ENCODE data around the gene SMYD4.
A peak's percentile ranks its signal among the peaks of the same experiment; 100 is the strongest.
"Not testable (repeated sequence)": the region's sequence is repeated elsewhere in the genome, so short reads cannot be mapped to it uniquely, and the experiment has no call there.

Gene SMYD4

GRCh38 chr17:1783271-1783670 is 46.4 kb downstream of the SMYD4 start:
- H3K4me1 Mint-ChIP-seq, result peaks cover 15% of the 10 kb centered on the region
- DNase-seq (no peak), ATAC-seq (no peak)
- H3K9me3 Mint-ChIP-seq, result no peaks in the 10 kb centered on the region
- H3K27ac Mint-ChIP-seq, result peak overlapping the region; percentile 24
- H3K36me3 Mint-ChIP-seq (ENCODE audit: low read depth), result peaks cover 27% of the 10 kb centered on the region
- no peaks in the 10 kb centered on the region for H3K27me3 Mint-ChIP-seq
- no peak overlapping the region for H3K4me3 Mint-ChIP-seq

- no peaks in the 10 kb centered on the region for H3K9me3 Mint-ChIP-seq
- DNase-seq (no peak), ATAC-seq (no peak)
- peaks cover 15% of the 10 kb centered on the region for H3K4me1 Mint-ChIP-seq
- H3K27ac Mint-ChIP-seq, result peak overlapping the region; percentile 55
- H3K4me3 Mint-ChIP-seq, result no peak overlapping the region
- H3K27me3 Mint-ChIP-seq, result no peaks in the 10 kb centered on the region
- H3K36me3 Mint-ChIP-seq (ENCODE audit: low read depth), result peaks cover 27% of the 10 kb centered on the region
These were observed 47.5 kb downstream of the SMYD4 start for GRCh38 chr17:1782171-1782567.

GRCh38 chr17:1779571-1780131 is 50.1 kb downstream of the SMYD4 start:
- no peak for DNase-seq
- peaks cover 22% of the 10 kb centered on the region for H3K36me3 Mint-ChIP-seq (ENCODE audit: low read depth)
- peaks cover 15% of the 10 kb centered on the region for H3K4me1 Mint-ChIP-seq
- H3K4me3 Mint-ChIP-seq, result no peak overlapping the region
- no peak overlapping the region for H3K27ac Mint-ChIP-seq
- no peaks in the 10 kb centered on the region for H3K27me3 Mint-ChIP-seq
- ATAC-seq, result no peak
- H3K9me3 Mint-ChIP-seq, result no peaks in the 10 kb centered on the region

- Mint-ChIP-seq H3K27ac (no peak overlapping the region), H3K9me3 (no peaks in the 10 kb centered on the region), H3K27me3 (no peaks in the 10 kb centered on the region), H3K36me3 (ENCODE audit: low read depth) (peaks cover 10% of the 10 kb centered on the region), H3K4me3 (no peak overlapping the region), H3K4me1 (peaks cover 4% of the 10 kb centered on the region)
- ATAC-seq (no peak), DNase-seq (no peak)
These were observed 52.8 kb downstream of the SMYD4 start for GRCh38 chr17:1776857-1777256.

- no peak overlapping the region for H3K4me3 Mint-ChIP-seq
- ATAC-seq (no peak), DNase-seq (no peak)
- no peak overlapping the region for H3K27ac Mint-ChIP-seq
- H3K9me3 Mint-ChIP-seq, result no peaks in the 10 kb centered on the region
- peaks cover 7% of the 10 kb centered on the region for H3K36me3 Mint-ChIP-seq (ENCODE audit: low read depth)
- peaks cover 7% of the 10 kb centered on the region for H3K4me1 Mint-ChIP-seq
- H3K27me3 Mint-ChIP-seq, result no peaks in the 10 kb centered on the region
These were observed 53.4 kb downstream of the SMYD4 start for GRCh38 chr17:1776328-1776727.

- no peaks in the 10 kb centered on the region for H3K9me3 Mint-ChIP-seq
- H3K4me3 Mint-ChIP-seq, result no peak overlapping the region
- ATAC-seq, result no peak
- H3K4me1 Mint-ChIP-seq, result peaks cover 16% of the 10 kb centered on the region
- no peak overlapping the region for H3K27ac Mint-ChIP-seq
- no peak for DNase-seq
- H3K27me3 Mint-ChIP-seq, result no peaks in the 10 kb centered on the region
- peaks cover 4% of the 10 kb centered on the region for H3K36me3 Mint-ChIP-seq (ENCODE audit: low read depth)
These were observed 55.1 kb downstream of the SMYD4 start for GRCh38 chr17:1774390-1775176.

GRCh38 chr17:1773696-1774181 is 56.0 kb downstream of the SMYD4 start:
- H3K27ac Mint-ChIP-seq, result no peak overlapping the region

GRCh38 chr17:1773000-1773695 is 56.6 kb downstream of the SMYD4 start:
- H3K9me3 Mint-ChIP-seq; ATAC-seq; DNase-seq; H3K27ac Mint-ChIP-seq; H3K27me3 Mint-ChIP-seq; H3K36me3 Mint-ChIP-seq (ENCODE audit: low read depth); H3K4me3 Mint-ChIP-seq: not testable (repeated sequence)
- H3K4me1 Mint-ChIP-seq, result peaks cover 20% of the 10 kb centered on the region

More at GRCh38 chr17:1773696-1774181, 56.0 kb downstream of the SMYD4 start:
- Mint-ChIP-seq H3K4me1 (peaks cover 20% of the 10 kb centered on the region), H3K36me3 (ENCODE audit: low read depth) (no peaks in the 10 kb centered on the region), H3K4me3 (no peak overlapping the region), H3K9me3 (no peaks in the 10 kb centered on the region), H3K27me3 (no peaks in the 10 kb centered on the region)
- DNase-seq (no peak), ATAC-seq (no peak)

- ATAC-seq (peak; percentile 44), DNase-seq (peak; percentile 13)
- Mint-ChIP-seq H3K4me3 (peak overlapping the region; percentile 21), H3K9me3 (no peaks in the 10 kb centered on the region), H3K27ac (no peak overlapping the region), H3K36me3 (ENCODE audit: low read depth) (no peaks in the 10 kb centered on the region), H3K27me3 (no peaks in the 10 kb centered on the region), H3K4me1 (peaks cover 23% of the 10 kb centered on the region)
These were observed 59.8 kb downstream of the SMYD4 start for GRCh38 chr17:1769822-1770477.

GRCh38 chr17:1767358-1767757 is 62.3 kb downstream of the SMYD4 start:
- no peak overlapping the region for H3K27ac Mint-ChIP-seq
- peaks cover 41% of the 10 kb centered on the region for H3K4me1 Mint-ChIP-seq

GRCh38 chr17:1766382-1767135 is 63.1 kb downstream of the SMYD4 start:
- DNase-seq, result no peak
- H3K27me3 Mint-ChIP-seq, result no peaks in the 10 kb centered on the region
- H3K9me3 Mint-ChIP-seq, result no peaks in the 10 kb centered on the region
- H3K4me1 Mint-ChIP-seq, result peaks cover 49% of the 10 kb centered on the region
- H3K36me3 Mint-ChIP-seq (ENCODE audit: low read depth), result no peaks in the 10 kb centered on the region
- no peak overlapping the region for H3K4me3 Mint-ChIP-seq
- no peak for ATAC-seq
- H3K27ac Mint-ChIP-seq, result no peak overlapping the region

More at GRCh38 chr17:1767358-1767757, 62.3 kb downstream of the SMYD4 start:
- DNase-seq (no peak), ATAC-seq (no peak)
- Mint-ChIP-seq H3K36me3 (ENCODE audit: low read depth) (no peaks in the 10 kb centered on the region), H3K4me3 (no peak overlapping the region), H3K27me3 (no peaks in the 10 kb centered on the region), H3K9me3 (no peaks in the 10 kb centered on the region)

- Mint-ChIP-seq H3K27me3 (no peaks in the 10 kb centered on the region), H3K4me3 (no peak overlapping the region), H3K4me1 (peaks cover 44% of the 10 kb centered on the region), H3K27ac (no peak overlapping the region), H3K9me3 (no peaks in the 10 kb centered on the region), H3K36me3 (ENCODE audit: low read depth) (no peaks in the 10 kb centered on the region)
- DNase-seq (no peak), ATAC-seq (no peak)
These were observed 64.1 kb downstream of the SMYD4 start for GRCh38 chr17:1765576-1765975.

GRCh38 chr17:1764705-1765104 is 65.0 kb downstream of the SMYD4 start:
- DNase-seq; H3K9me3 Mint-ChIP-seq; H3K27me3 Mint-ChIP-seq; H3K36me3 Mint-ChIP-seq (ENCODE audit: low read depth); H3K4me3 Mint-ChIP-seq; ATAC-seq: not testable (repeated sequence)
- Mint-ChIP-seq H3K27ac (peak overlapping the region; percentile 54), H3K4me1 (peaks cover 39% of the 10 kb centered on the region)

- Mint-ChIP-seq H3K4me3 (no peak overlapping the region), H3K27ac (peak overlapping the region; percentile 54), H3K36me3 (ENCODE audit: low read depth) (no peaks in the 10 kb centered on the region), H3K9me3 (no peaks in the 10 kb centered on the region), H3K4me1 (peaks cover 35% of the 10 kb centered on the region), H3K27me3 (no peaks in the 10 kb centered on the region)
- DNase-seq (peak; percentile 40), ATAC-seq (peak; percentile 46)
These were observed 65.4 kb downstream of the SMYD4 start for GRCh38 chr17:1764284-1764683.
